Right atrium auricular region (tissue), 2 donors: Measurements from ENCODE around the gene PLA2G2E. TPM values are rescaled to one million over a fixed set of nuclear protein-coding genes. Genes with fewer than 3 reads are reported as not detected.

Source experiments
- DNase-seq: peaks from one replicate; pipeline ENCODE4 v3.0.0-alpha.2; 2019; ENCODE audit warnings: low spot score
- H3K27ac ChIP-seq, 2 donors: fragments of 200-600 bp; sonication (generic); 1 replicate in 1 of 2; 2 replicates in 1 of 2; pipeline ENCODE4 v1.5.1; 2016 to 2019
- H3K27me3 ChIP-seq, 2 donors: fragments of 200-600 bp; sonication (generic); one replicate each; pipeline versions ENCODE4 v1.5.1 to v1.6.0; 2017 to 2019
- H3K36me3 ChIP-seq: fragments of 200-600 bp; sonication (generic); one replicate; pipeline ENCODE4 v1.5.1; 2016
- H3K4me1 ChIP-seq, 2 donors: fragments of 200-600 bp; sonication (generic); one replicate each; pipeline versions ENCODE4 v1.5.1 to v1.6.0; 2017 to 2019
- H3K4me3 ChIP-seq, 2 donors: fragments of 200-600 bp; sonication (generic); 1 replicate in 1 of 2; 2 replicates in 1 of 2; pipeline ENCODE4 v1.5.1; 2017 to 2019; ENCODE audit warnings: mild to moderate bottlenecking in 1 of 2, moderate library complexity in 1 of 2
- H3K9me3 ChIP-seq, 2 donors: fragments of 200-600 bp; sonication (generic); one replicate each; pipeline ENCODE4 v1.5.1; 2019
- total RNA-seq, 2 donors: library from RNA; depleted of rRNA; stranded (reverse); fragments of >200 nt; gene quantifications; one replicate each; pipeline ENCODE4 v1.1.0, GENCODE V29; 2016
- TF ChIP-seq, protein P1 (sequence below), 2 donors: fragments of 200-600 bp; sonication (generic); IDR thresholded peaks; one replicate each; pipeline ENCODE4 v1.5.1; 2019; ENCODE audit warnings: antibody characterized with exemption in 2 of 2

PLA2G2E gene
- total RNA-seq, 2 donors from 2014 or later, result not detected

DNA sequence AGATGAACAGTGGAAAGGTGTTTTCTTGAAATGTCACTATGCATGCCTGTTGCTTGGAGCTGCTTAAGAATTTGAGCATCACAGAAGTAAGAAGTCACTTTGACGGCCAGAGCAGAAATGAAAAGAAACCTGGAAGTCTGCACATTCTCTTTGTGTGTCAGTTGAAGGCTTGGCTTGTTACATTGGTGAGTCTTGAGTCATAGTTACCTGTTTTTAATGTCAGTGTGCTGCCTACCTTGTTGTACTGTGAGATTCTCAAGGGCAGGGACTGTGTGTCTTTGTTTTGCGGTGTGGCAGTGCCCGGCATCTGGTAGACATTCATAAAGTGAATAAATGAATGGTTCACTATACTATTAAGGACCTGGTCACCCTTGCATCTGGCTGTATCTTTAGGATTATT is 31.3 kb downstream of the PLA2G2E start:
- Histone ChIP-seq H3K36me3 (peaks cover 43% of the 10 kb centered on the region), H3K4me1 (no peaks in the 10 kb centered on the region), H3K9me3 (no peaks in the 10 kb centered on the region), H3K4me3 (no peak overlapping the region), H3K27ac (no peak overlapping the region), H3K27me3 (no peaks in the 10 kb centered on the region)
- DNase-seq, result no peak
- TF ChIP-seq, protein P1, sequence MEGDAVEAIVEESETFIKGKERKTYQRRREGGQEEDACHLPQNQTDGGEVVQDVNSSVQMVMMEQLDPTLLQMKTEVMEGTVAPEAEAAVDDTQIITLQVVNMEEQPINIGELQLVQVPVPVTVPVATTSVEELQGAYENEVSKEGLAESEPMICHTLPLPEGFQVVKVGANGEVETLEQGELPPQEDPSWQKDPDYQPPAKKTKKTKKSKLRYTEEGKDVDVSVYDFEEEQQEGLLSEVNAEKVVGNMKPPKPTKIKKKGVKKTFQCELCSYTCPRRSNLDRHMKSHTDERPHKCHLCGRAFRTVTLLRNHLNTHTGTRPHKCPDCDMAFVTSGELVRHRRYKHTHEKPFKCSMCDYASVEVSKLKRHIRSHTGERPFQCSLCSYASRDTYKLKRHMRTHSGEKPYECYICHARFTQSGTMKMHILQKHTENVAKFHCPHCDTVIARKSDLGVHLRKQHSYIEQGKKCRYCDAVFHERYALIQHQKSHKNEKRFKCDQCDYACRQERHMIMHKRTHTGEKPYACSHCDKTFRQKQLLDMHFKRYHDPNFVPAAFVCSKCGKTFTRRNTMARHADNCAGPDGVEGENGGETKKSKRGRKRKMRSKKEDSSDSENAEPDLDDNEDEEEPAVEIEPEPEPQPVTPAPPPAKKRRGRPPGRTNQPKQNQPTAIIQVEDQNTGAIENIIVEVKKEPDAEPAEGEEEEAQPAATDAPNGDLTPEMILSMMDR (IDR thresholded peaks at IDR 0.05), result no peak

DNA sequence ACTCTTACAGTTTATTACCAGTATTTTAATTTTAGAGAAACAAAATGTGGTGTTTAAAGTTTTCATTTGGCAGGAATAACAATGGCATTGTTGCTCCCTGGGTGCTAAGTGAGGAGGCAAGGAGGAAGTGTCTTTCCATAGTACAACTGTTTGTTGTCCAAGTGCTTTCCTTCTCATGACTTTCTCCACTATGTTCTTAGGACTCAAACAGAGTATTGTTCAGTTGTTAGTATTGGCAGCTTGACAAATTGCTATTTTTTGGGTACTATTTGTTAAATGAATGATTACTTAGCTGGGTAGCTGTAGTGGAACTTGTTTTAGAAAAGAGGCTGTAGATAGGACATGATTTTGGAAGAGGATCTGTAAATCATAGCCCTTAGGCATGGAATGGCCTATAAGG is 33.8 kb downstream of the PLA2G2E start:
- Histone ChIP-seq H3K36me3 (peaks cover 29% of the 10 kb centered on the region), H3K9me3 (no peaks in the 10 kb centered on the region), H3K4me3 (no peak overlapping the region), H3K27ac (no peak overlapping the region), H3K4me1 (peaks cover 0 to 5% of the 10 kb centered on the region in 2 donors), H3K27me3 (no peaks in the 10 kb centered on the region)
- no peak for DNase-seq
- TF ChIP-seq, protein P1 (IDR thresholded peaks at IDR 0.05), result no peak

- H3K36me3 ChIP-seq, result peaks cover 24% of the 10 kb centered on the region
- no peak for DNase-seq
- TF ChIP-seq, protein P1 (IDR thresholded peaks at IDR 0.05), result no peak
- peaks cover 0 to 15% of the 10 kb centered on the region in 2 donors for H3K4me1 ChIP-seq
- H3K4me3 ChIP-seq, result no peak overlapping the region
- no peaks in the 10 kb centered on the region for H3K27me3 ChIP-seq
- no peak overlapping the region for H3K27ac ChIP-seq
- no peaks in the 10 kb centered on the region for H3K9me3 ChIP-seq
These were observed 35.3 kb downstream of the PLA2G2E start for GRCh38 chr1:19888112-19888511.

- Histone ChIP-seq H3K36me3 (peaks cover 6% of the 10 kb centered on the region), H3K27me3 (no peaks in the 10 kb centered on the region), H3K9me3 (no peaks in the 10 kb centered on the region), H3K27ac (no peak overlapping the region), H3K4me3 (no peak overlapping the region), H3K4me1 (peaks cover 0 to 22% of the 10 kb centered on the region in 2 donors)
- TF ChIP-seq, protein P1 (IDR thresholded peaks at IDR 0.05), result no peak
- DNase-seq, result no peak
These were observed 37.6 kb downstream of the PLA2G2E start for GRCh38 chr1:19885821-19886220.

- no peaks in the 10 kb centered on the region for H3K9me3 ChIP-seq
- no peaks in the 10 kb centered on the region for H3K36me3 ChIP-seq
- TF ChIP-seq, protein P1 (IDR thresholded peaks at IDR 0.05), result no peak
- no peak overlapping the region for H3K4me3 ChIP-seq
- H3K4me1 ChIP-seq, result peaks cover 0 to 22% of the 10 kb centered on the region in 2 donors
- H3K27me3 ChIP-seq, result no peaks in the 10 kb centered on the region
- no peak overlapping the region for H3K27ac ChIP-seq
- no peak for DNase-seq
These were observed 39.1 kb downstream of the PLA2G2E start for GRCh38 chr1:19884312-19884711.
